HuH-7 (cell line): ENCODE measurements around the gene USP48.
A peak's percentile ranks its signal among the peaks of the same experiment; 100 is the strongest.
"Not testable (repeated sequence)": the region's sequence is repeated elsewhere in the genome, so short reads cannot be mapped to it uniquely, and the experiment has no call there.

ENCODE experiments used
- DNase-seq: peaks from one replicate; pipeline ENCODE4 v3.0.0; 2011; ENCODE audit warnings: low spot score

The USP48 gene

DNA sequence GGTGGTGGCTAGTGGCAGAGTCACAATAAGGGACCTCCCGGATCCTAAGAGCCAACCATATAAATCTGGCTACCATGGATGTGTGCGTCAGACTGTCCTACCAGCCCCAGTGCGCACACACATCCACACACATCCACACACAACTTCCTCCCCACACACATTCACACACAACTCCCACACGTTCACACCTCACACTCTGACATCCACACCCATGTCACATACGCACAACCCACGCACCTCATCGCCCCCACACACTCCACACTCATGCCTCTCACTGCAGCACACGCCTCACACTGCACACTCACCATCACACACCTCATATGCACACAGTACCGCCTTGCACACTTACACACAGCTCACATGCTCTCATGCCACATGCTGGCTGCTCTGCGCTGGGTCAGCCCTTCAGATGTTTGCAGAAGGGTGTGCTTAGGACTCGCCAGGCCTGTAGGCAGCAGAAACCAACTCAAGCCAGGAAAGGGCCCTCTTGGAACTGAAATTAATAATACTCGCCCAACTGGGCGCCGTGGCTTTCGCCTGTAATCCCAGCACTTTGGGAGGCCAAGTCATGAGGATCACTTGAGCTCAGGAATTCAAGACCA, 32.1 kb upstream of the USP48 start:
- no peak for DNase-seq

DNA sequence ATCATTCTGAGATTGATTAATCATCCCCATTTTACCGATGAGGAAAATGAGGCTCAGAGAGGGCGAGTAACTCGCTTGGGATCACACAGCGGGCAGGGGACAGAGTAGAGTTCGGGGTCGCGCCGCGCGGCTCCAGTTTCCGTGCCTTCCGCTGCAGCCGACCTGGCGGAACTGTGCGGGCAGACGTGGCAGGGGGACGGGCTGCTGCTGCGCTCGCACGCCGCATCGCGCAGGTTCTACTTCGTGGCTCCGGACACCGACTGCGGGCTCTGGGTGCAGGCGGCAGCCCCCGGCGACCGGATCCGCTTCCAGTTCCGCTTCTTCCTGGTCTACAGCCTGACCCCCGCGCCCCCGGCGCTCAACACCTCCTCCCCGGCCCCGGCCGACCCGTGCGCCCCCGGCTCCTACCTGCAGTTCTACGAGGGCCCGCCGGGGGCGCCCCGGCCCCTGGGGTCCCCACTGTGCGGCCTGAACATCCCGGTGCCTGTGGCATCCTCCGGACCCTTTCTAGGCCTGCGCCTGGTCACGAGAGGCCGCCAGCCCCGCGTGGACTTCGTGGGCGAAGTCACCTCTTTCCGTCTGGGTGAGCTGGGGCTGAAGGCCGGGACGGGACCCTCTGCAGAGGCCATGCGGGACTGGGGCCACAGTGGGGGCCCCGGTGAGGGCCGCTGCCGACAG, 31.4 kb upstream of the USP48 start:
- no peak for DNase-seq

GRCh38 chr1:21813542-21813941, 30.6 kb upstream of the USP48 start:
- DNase-seq = no peak

DNA sequence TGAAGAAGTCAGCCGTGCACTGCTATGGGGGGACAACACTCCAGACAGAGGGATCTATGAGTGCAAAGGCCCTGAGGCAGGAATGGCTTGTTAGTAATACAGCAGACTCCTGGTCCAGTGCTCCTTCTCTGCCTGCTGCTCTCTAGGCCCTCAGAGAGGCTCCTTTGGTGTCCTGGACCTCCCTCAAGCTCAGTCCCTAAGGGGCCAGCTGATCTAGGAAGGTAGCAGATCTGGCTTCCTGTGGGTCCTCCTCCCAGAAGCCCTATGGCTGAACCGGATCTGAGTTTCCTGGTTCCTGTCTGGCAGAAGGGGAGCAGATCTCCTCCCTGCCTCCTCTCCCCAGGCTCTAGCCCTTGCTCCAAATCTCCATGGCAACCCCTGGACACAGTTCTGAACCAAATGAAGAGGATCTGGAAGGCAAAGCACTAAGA, 28.9 kb upstream of the USP48 start, which contains the start of gene LDLRAD2:
TSS of gene LDLRAD2 (plus strand) at position 391 of the 431 bp plus-strand sequence. CDS start 187 bp downstream, outside the sequence.
- no peak for DNase-seq

DNA sequence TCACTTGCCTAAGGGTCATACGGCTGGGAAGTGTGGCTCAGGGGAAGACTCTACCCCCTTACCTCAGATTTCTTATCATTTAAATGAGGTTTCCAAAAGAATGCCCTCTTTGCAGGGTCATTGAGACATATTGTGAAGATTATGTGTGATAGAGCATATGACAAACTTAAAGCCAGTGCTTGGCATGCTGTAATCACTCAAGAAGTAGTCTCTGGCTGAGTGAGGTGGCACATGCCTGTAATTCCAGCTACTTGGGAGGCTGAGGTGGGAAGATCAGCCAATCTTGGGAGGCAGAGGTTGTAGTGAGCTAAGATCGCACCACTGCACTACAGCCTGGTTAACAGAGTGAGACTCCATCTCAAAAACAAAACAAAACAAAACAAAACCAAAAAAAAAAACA, 21.6 kb upstream of the USP48 start:
- DNase-seq = no peak

GRCh38 chr1:21801100-21801499, 18.2 kb upstream of the USP48 start:
- DNase-seq = no peak

DNA sequence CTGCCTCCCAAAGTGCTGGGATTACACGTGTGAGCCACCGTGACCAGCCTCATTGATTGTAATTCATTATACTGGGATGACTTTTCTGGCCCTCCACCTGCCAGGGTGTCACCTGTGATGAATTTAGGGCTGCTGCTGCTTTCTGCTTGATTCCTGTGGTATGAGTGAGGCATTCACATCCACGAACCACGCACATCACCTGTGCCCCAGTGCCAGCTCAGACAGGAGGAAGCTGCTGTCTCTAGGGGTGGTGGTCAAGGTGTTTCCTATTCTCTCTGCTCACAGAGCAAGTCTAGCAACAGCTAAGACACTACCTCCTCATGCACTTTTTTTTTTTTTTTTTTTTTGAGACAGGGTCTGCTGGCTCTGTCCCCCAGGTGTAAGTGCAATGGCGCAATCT, 16.8 kb upstream of the USP48 start:
- no peak for DNase-seq

- no peak for DNase-seq
Measured at GRCh38 chr1:21795075-21795474, 12.1 kb upstream of the USP48 start.

DNA sequence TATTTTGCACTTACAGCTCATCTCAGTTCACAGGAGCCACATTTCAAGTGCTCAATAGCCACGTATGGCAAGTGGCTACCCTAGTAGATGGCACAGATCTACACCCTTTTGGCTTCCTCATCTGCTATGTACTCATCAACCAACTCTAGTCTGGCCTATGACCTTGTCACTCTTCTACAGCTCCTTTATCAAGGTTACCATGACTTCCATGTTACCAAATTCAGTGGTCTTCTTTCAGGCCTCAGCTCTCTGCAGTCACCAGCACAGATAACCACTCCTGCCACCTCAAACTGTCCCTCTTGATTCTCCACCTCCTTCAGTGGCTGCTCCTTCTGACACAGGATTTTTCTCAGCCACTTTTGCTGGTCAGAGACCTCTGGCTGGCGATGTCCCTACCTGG, 11.7 kb upstream of the USP48 start:
- DNase-seq = no peak

- no peak for DNase-seq
Measured at GRCh38 chr1:21793104-21793503, 10.2 kb upstream of the USP48 start.

DNA sequence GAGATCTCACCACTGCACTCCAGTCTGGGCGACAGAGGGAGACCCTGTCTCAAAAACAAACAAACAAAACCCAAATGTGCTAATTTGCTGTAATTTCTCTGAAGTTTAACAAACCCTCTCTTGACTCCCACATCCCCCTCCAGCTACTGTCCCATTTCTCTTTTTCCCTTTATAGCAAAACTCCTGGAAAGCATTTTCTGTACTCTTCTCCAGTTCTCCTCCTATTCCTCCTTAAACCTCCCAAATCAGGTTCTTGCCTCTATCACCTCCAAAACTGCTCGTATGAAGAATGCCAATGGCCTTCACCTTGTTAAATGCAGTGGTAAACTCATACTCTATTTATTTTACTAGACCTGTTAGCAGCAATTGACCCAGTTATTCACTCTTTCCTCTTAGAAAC, 3.7 kb upstream of the USP48 start:
- no peak for DNase-seq

DNA sequence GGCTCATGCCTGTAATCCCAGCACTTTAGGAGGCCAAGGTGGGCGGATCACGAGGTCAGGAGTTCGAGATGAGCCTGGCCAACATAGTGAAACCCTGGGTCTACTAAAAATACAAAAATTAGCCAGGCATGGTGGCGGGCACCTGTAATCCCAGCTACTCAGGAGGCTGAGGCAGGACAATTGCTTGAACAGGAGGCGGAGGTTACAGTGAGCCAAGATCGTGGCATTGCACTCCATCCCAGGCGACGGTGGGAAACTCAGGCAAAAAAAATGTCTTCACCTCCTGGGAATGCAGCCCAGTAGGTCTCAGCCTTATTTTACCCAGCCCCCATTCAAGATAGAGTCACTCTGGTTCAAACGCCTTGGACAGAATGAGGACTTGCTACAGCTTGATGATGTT, 2.8 kb upstream of the USP48 start:
- not testable (repeated sequence) for DNase-seq

DNA sequence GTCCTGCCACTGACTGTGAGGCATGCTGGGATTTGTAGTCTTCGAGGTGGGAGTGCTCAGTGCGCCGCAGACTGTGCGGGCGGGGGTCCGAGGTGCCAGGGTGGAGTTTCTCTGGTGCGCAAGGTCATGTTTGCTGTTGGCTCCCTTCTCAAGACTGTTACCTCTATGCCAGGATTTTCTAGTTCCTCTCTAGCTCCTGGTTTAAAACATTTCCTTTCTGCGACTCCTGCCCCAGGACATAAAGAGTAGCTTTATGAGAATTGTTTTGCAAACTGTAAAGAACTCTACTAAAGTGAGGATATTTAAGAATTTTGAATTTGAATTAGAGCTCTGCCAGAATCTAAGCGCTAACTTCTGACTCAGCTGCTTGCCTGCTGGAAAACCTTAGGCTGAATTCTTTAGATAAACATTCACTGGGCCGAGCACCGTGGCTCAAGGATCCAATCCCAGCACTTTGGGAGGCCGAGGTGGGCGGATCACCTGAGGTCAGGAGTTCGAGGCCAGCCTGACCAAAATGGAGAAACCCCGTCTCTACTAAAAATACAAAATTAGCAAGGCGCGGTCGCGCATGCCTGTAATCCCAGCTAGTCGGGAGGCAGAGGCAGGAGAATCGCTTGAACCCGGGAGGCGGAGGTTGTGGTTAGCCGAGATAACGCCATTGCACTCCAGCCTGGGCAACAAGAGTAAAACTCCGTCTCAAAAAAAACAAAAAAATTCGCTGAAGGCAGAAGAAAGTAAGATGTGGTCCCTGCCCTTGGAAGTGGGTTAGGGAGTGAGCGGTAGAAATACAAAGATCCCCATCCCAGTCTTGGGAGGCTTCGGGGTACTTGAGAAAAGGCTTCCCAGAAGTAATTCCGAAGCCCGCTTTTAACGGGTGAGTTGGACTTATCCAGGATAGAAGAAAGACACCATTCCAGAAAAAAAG, 992 bp upstream of the USP48 start:
- DNase-seq = no peak

DNA sequence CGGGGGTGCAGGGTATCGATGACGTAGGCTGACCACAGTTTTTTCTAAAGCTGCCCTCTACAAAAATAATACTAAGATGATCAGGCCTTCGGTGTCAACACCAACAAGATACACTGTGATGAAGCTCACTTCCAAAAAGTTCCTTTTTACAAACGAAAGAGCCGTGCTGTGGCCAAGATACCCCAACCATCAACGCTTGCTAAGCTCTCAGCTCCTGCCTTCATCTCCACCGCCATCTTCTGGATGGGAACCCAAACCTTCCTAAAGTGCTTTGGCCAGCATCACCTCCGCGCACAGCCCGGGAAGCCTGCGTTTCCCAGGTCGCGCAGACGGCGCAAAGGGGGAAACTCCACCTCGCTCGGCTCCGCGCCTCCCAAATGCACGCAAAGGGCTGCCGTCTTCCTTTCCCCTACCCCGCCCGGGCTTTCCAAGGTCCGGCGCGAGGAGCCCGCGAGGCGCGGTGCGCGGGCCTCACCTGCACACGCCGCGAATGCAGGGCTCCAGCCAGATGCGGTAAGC, 541 bp downstream of the USP48 start:
- peak; percentile 18 for DNase-seq

GRCh38 chr1:21781815-21782348, 1.1 kb downstream of the USP48 start:
- no peak for DNase-seq

GRCh38 chr1:21779613-21780521, 3.1 kb downstream of the USP48 start:
- DNase-seq = no peak

- no peak for DNase-seq
Measured at GRCh38 chr1:21778405-21778727, 4.6 kb downstream of the USP48 start.

GRCh38 chr1:21776925-21777324, 6.0 kb downstream of the USP48 start:
- not testable (repeated sequence) for DNase-seq

DNA sequence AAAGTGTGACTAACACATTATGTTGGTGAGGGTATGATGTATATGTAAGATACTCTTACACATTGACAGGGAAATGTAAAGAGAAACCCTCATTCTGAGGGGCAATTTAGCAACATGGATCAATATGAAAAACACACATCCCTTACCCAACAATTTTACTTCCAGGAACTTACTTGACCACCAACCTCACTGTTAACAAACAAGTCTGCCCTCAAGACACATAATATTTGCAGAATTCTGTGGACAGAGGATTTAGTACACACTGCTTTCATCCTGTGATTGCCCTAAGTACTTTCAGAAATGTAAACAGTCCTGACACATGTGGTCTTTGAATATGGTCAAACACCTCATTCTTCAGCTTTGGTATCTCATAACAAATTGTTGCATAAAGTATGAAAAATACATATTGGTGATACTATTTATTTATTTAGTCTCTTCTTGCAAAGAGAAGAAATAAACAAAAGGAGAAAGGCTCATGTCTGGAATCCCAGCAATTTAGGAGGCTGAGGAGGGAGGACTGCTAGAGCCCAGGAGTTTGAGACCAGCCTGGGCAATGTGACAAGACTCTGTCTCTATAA, 6.9 kb downstream of the USP48 start:
- DNase-seq = peak; percentile 20

- no peak for DNase-seq
Measured at GRCh38 chr1:21775550-21775914, 7.4 kb downstream of the USP48 start.
